HepG2 (cell line): ENCODE results near the gene GADD45B. TPM values are rescaled to one million over a fixed set of nuclear protein-coding genes. Genes with fewer than 3 reads are reported as not detected.

ENCODE experiments used
- CAMTA2 ChIP-seq: sonication (generic); formaldehyde crosslinking; IDR thresholded peaks from 2 replicates; pipeline ENCODE4 v1.4.0; 2020; ENCODE audit warnings: mild to moderate bottlenecking, missing genetic modification reagents, borderline replicate concordance
- CCDC6 ChIP-seq: sonication (generic); formaldehyde crosslinking; IDR thresholded peaks from 2 replicates; pipeline ENCODE4 v1.8.1; 2022; ENCODE audit warnings: mild to moderate bottlenecking, missing genetic modification reagents, moderate library complexity
- DNMT3B ChIP-seq: conservative IDR thresholded peaks from 2 replicates; pipeline ENCODE4 v1.6.1; 2016; ENCODE audit warnings: missing biosample characterization, control low read depth
- GZF1 ChIP-seq: sonication (generic); formaldehyde crosslinking; IDR thresholded peaks from 2 replicates; pipeline ENCODE4 v1.5.1; 2020; ENCODE audit warnings: mild to moderate bottlenecking, missing genetic modification reagents
- MIER2 ChIP-seq: IDR thresholded peaks from 2 replicates; pipeline ENCODE4 v1.6.1; 2016; ENCODE audit warnings: missing biosample characterization, missing genetic modification reagents
- MTERF4 ChIP-seq: sonication (generic); formaldehyde crosslinking; IDR thresholded peaks from 2 replicates; pipeline ENCODE4 v1.8.0; 2023; ENCODE audit warnings: mild to moderate bottlenecking, missing genetic modification reagents
- NFYB ChIP-seq: sonication (generic); formaldehyde crosslinking; IDR thresholded peaks from 2 replicates; pipeline ENCODE4 v1.4.0; 2020; ENCODE audit warnings: missing genetic modification reagents
- NR2F1 ChIP-seq, 2 experiments: fragments of 450-650 bp in 1 of 2; formaldehyde crosslinking in 1 of 2; IDR thresholded peaks; 2 replicates each; pipeline versions ENCODE4 v1.5.0 to v1.6.1; 2016 to 2020; ENCODE audit warnings: mild to moderate bottlenecking in 1 of 2, missing compliant biosample characterization in 1 of 2, missing genetic modification reagents in 1 of 2, moderate library complexity in 1 of 2
- PATZ1 ChIP-seq: sonication (generic); formaldehyde crosslinking; IDR thresholded peaks from 2 replicates; pipeline ENCODE4 v1.4.0; 2020; ENCODE audit warnings: missing genetic modification reagents
- PAWR ChIP-seq: sonication (generic); formaldehyde crosslinking; IDR thresholded peaks from 2 replicates; pipeline ENCODE4 v1.4.0; 2020; ENCODE audit warnings: missing genetic modification reagents, mild to moderate bottlenecking, borderline replicate concordance
- PCBP1 ChIP-seq: fragments of 200-400 bp; formaldehyde crosslinking; IDR thresholded peaks from 2 replicates; pipeline ENCODE4 v1.6.1; 2017; ENCODE audit warnings: mild to moderate bottlenecking, low read depth, low read length, borderline replicate concordance
- PHF20 ChIP-seq: sonication (generic); formaldehyde crosslinking; IDR thresholded peaks from 2 replicates; pipeline ENCODE4 v1.5.0; 2020; ENCODE audit warnings: mild to moderate bottlenecking, missing genetic modification reagents
- PTBP1 ChIP-seq: fragments of 200-400 bp; formaldehyde crosslinking; IDR thresholded peaks from 2 replicates; pipeline ENCODE4 v1.6.1; 2018; ENCODE audit warnings: low read length, low read depth; ENCODE audit not compliant: poor library complexity, severe bottlenecking
- RFXAP ChIP-seq: sonication (generic); formaldehyde crosslinking; IDR thresholded peaks from 2 replicates; pipeline ENCODE4 v1.4.0; 2020; ENCODE audit warnings: missing genetic modification reagents, borderline replicate concordance
- STAT5B ChIP-seq: sonication (generic); formaldehyde crosslinking; IDR thresholded peaks from 2 replicates; pipeline ENCODE4 v1.4.0; 2020; ENCODE audit warnings: missing genetic modification reagents
- TEAD3 ChIP-seq: optimal IDR thresholded peaks from 2 replicates; pipeline ENCODE3; 2016; ENCODE audit warnings: borderline replicate concordance
- ZNF24 ChIP-seq: fragments of 450-650 bp; IDR thresholded peaks from 2 replicates; pipeline ENCODE4 v1.6.1; 2017; ENCODE audit warnings: antibody characterized with exemption, mild to moderate bottlenecking
- ZNF333 ChIP-seq: sonication (generic); formaldehyde crosslinking; IDR thresholded peaks from 2 replicates; pipeline ENCODE4 v1.4.0; 2020; ENCODE audit warnings: mild to moderate bottlenecking, missing genetic modification reagents, borderline replicate concordance
- ZNF543 ChIP-seq: sonication (generic); formaldehyde crosslinking; IDR thresholded peaks from 2 replicates; pipeline ENCODE4 v1.4.0; 2020; ENCODE audit warnings: mild to moderate bottlenecking, missing genetic modification reagents
- ZNF850 ChIP-seq: sonication (generic); formaldehyde crosslinking; conservative IDR thresholded peaks from 2 replicates; pipeline ENCODE4 v1.9.0; 2021; ENCODE audit warnings: mild to moderate bottlenecking, missing genetic modification reagents
- ZSCAN12 ChIP-seq: sonication (generic); formaldehyde crosslinking; IDR thresholded peaks from 2 replicates; pipeline ENCODE4 v1.9.0; 2021; ENCODE audit warnings: mild to moderate bottlenecking, missing genetic modification reagents
- polyA plus RNA-seq, 8 experiments: library from polyadenylated mRNA; depleted of rRNA in 3 of 8; stranded (reverse) in 7 of 8; unstranded in 1 of 8; fragments of >200 nt; fragmentation: Illumina TruSeq in 4 of 8; extraction: Trizol in 4 of 8; gene quantifications; 2 replicates each; pipeline versions ENCODE4 v1.2.1 to v1.2.3, GENCODE V29; 2011 to 2016; ENCODE audit warnings: low read depth in 4 of 8, missing spikeins in 1 of 8, mixed read lengths in 1 of 8; ENCODE audit not compliant: insufficient read depth in 1 of 8
- total RNA-seq, 5 experiments: library from RNA; depleted of rRNA; stranded (reverse); fragments of >200 nt; fragmentation: Illumina TruSeq; extraction: Trizol; gene quantifications; 2 replicates each; pipeline ENCODE4 v1.2.3, GENCODE V29; 2016; ENCODE audit warnings: low read depth in 1 of 5
- TF ChIP-seq, protein P1 (sequence below): sonication (generic); formaldehyde crosslinking; IDR thresholded peaks from 2 replicates; pipeline ENCODE4 v1.5.0; 2020; ENCODE audit warnings: missing genetic modification reagents, mild to moderate bottlenecking, borderline replicate concordance

Gene GADD45B
- total and polyA plus RNA-seq, 2 of the 13 experiments (the other 11 are each of a cell fraction or from before 2014, with no cell fraction given) = 4.6 to 34.1 TPM

DNA sequence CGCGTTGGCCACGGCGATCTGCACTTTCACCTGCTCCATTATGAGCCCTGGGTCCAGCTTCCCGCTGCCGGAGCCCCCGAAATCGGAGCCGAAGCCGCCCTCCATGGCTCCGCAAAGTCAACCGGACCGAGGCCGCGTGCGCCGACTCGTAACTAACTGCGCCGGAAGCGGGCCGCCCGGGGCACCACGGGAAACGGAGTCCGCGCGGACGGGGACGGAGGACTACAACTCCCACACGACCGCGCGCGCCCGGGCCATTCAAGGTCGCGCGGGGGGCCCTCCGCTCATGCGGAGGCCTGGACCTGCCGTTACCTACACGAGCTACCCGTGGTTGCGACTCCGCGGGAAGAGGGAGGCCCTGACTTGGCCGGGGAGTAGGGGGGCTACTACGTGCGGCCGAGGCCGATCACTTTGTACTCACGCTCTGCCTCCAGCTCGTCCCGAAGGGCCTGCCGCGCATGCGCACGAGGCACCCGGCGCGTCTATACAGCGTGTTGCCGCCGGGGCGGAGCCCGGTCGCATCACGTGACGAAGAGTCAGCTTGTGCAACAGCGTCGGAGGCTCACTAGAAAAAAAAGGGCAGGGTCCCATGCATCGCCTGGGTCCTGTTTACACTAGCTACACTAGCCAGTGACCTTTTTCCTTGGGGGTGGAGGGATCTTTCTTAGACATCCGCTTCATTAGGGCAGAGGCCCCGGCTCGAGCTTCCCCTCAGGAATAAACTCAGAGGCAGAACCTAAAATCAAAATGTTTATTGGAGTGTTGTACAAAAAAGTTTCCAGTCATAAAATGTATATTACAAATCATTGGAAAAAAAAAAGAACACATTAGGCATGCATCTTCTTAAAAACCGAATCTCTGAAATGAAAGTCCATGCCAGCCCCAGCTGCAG is 48.3 kb upstream of the GADD45B start, which contains the start of gene TIMM13 (continued):
- TF ChIP-seq ZNF24 (no peak), MIER2 (CRISPR knock-in tag) (0 out of 2 replicates have a peak, but pooled peaks have one; percentile 12), PHF20 (CRISPR knock-in tag) (peak; percentile 84), CAMTA2 (CRISPR knock-in tag) (0 out of 2 replicates have a peak, but pooled peaks have one; percentile 92), PCBP1 (no peak; the same call in 1 of the 2 replicates), ZNF543 (0 out of 2 replicates have a peak, but pooled peaks have one; percentile 41), DNMT3B (CRISPR knock-in tag) (0 out of 2 replicates have a peak, but pooled peaks have one; percentile 24), STAT5B (CRISPR knock-in tag) (no peak), PTBP1 (no peak), ZNF333 (CRISPR knock-in tag) (no peak), TEAD3 (peak; percentile 59), GZF1 (CRISPR knock-in tag) (peak; percentile 49; the same call in 1 of the 2 replicates), NFYB (0 out of 2 replicates have a peak, but pooled peaks have one; percentile 9), MTERF4 (CRISPR knock-in tag) (peak; percentile 81), ZNF850 (CRISPR knock-in tag) (no peak), RFXAP (CRISPR knock-in tag) (no peak; the same call in 1 of the 2 replicates), PATZ1 (CRISPR knock-in tag) (peak; percentile 53; the same call in 1 of the 2 replicates), CCDC6 (CRISPR knock-in tag) (peak; percentile 11; the same call in 1 of the 2 replicates), PAWR (CRISPR knock-in tag) (no peak), NR2F1 (CRISPR knock-in tag; IDR thresholded peaks at IDR 0.05) (peak; percentile 54 to 71; a peak in 3 of 4 replicates), ZSCAN12 (peak; percentile 34; the same call in 1 of the 2 replicates)
- TF ChIP-seq, protein P1, sequence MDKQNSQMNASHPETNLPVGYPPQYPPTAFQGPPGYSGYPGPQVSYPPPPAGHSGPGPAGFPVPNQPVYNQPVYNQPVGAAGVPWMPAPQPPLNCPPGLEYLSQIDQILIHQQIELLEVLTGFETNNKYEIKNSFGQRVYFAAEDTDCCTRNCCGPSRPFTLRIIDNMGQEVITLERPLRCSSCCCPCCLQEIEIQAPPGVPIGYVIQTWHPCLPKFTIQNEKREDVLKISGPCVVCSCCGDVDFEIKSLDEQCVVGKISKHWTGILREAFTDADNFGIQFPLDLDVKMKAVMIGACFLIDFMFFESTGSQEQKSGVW (CRISPR knock-in tag) = no peak
